ENCODE results near the gene NGRN. TPM values are rescaled to one million over a fixed set of nuclear protein-coding genes. Genes with fewer than 3 reads are reported as not detected.

The NGRN gene
- total RNA-seq, 4 donors from 2014 or later: 55.5 to 81.7 (median 71.6) TPM

DNA sequence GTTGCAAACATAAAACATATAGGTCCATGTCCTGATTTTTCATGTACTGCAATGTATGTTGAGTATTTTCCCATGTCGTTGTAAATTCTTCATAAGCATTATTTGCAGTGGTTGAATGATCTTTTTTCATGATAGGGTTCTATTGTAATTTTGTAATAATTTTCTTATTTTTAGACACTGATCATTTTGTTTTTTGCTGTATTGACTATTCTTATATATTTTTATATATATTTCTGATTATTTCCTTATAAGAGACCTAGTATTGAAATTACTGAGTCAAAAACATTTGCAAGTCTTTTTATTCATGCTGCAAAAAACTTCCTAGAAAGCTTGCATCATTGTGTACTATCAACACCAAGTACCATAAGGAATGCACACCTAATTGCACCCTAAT is 55.4 kb downstream of the NGRN start:
- DNase-seq (ENCODE audit: low spot score) (no peak), ATAC-seq (ENCODE audit: low FRiP score) (no peak)
- TF ChIP-seq, protein P1, sequence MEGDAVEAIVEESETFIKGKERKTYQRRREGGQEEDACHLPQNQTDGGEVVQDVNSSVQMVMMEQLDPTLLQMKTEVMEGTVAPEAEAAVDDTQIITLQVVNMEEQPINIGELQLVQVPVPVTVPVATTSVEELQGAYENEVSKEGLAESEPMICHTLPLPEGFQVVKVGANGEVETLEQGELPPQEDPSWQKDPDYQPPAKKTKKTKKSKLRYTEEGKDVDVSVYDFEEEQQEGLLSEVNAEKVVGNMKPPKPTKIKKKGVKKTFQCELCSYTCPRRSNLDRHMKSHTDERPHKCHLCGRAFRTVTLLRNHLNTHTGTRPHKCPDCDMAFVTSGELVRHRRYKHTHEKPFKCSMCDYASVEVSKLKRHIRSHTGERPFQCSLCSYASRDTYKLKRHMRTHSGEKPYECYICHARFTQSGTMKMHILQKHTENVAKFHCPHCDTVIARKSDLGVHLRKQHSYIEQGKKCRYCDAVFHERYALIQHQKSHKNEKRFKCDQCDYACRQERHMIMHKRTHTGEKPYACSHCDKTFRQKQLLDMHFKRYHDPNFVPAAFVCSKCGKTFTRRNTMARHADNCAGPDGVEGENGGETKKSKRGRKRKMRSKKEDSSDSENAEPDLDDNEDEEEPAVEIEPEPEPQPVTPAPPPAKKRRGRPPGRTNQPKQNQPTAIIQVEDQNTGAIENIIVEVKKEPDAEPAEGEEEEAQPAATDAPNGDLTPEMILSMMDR (IDR thresholded peaks at IDR 0.05): no peak

Small RNA genes within 50 kb of the gene (small RNA-seq; reads per million reads assigned to genes)
- not detected for gene AC091167.3
- gene RN7SL736P: not detected

Other genes with a start within 250 kb of the NGRN start
- 10 to 100 TPM; 24.9 to 43.7 (median 35.2) TPM for gene IDH2, start 163.2 kb upstream of the NGRN start, total RNA-seq
- 10 to 100 TPM in 3 of 4 donors, 1 to 10 TPM in 1; 9.3 to 24.4 (median 17.6) TPM for gene SEMA4B, start 64.3 kb upstream of the NGRN start, total RNA-seq
- gene CIB1, start 31.7 kb upstream of the NGRN start, total RNA-seq: 10 to 100 TPM; 27.9 to 48.3 (median 34.5) TPM
- gene GDPGP1, start 31.5 kb upstream of the NGRN start, total RNA-seq: 1 to 10 TPM; 4.2 to 8.0 (median 5.2) TPM
- not detected for gene TTLL13, start 16.1 kb upstream of the NGRN start, total RNA-seq
- gene ZNF774, start 86.6 kb downstream of the NGRN start, total RNA-seq: 1 to 10 TPM in 2 of 4 donors, under 1 TPM in 2; 0.36 to 1.8 (median 1.1) TPM
- 100 to 1,000 TPM; 220 to 320 (median 295) TPM for gene IQGAP1, start 122.6 kb downstream of the NGRN start, total RNA-seq